Trophoblast cell (in vitro differentiated cells and primary cell): Measurements from ENCODE around the gene GRB14.

Experiments used
- DNase-seq, 2 donors: peaks; one replicate each; pipeline ENCODE4 v3.0.0-alpha.2; 2016
- H2AFZ ChIP-seq: 2 replicates; pipeline ENCODE4 v1.6.1; 2013; ENCODE audit warnings: low read length, moderate library complexity, mild to moderate bottlenecking; ENCODE audit not compliant: insufficient read depth, poor library complexity
- H2AK5ac ChIP-seq: 2 replicates; pipeline ENCODE4 v1.6.1; 2013; ENCODE audit warnings: mild to moderate bottlenecking, low read length
- H2BK120ac ChIP-seq: 2 replicates; pipeline ENCODE4 v1.6.1; 2013; ENCODE audit warnings: low read length, mild to moderate bottlenecking, moderate library complexity; ENCODE audit not compliant: insufficient read depth, poor library complexity
- H2BK12ac ChIP-seq: 2 replicates; pipeline ENCODE4 v1.6.1; 2013; ENCODE audit warnings: mild to moderate bottlenecking, low read length, moderate library complexity
- H2BK5ac ChIP-seq: 2 replicates; pipeline ENCODE4 v1.6.1; 2013; ENCODE audit warnings: low read length, low read depth, moderate library complexity, mild to moderate bottlenecking; ENCODE audit not compliant: poor library complexity
- H3K14ac ChIP-seq: 2 replicates; pipeline ENCODE4 v1.6.1; 2013; ENCODE audit warnings: mild to moderate bottlenecking, low read length
- H3K18ac ChIP-seq: 2 replicates; pipeline ENCODE4 v1.6.1; 2013; ENCODE audit warnings: mild to moderate bottlenecking, low read length
- H3K23ac ChIP-seq: 2 replicates; pipeline ENCODE4 v1.6.1; 2013; ENCODE audit warnings: low read length
- H3K27ac ChIP-seq: 2 replicates; pipeline ENCODE4 v1.5.1; 2013; ENCODE audit warnings: low read depth, mild to moderate bottlenecking, inconsistent platforms, low read length, moderate library complexity
- H3K27me3 ChIP-seq: 2 replicates; pipeline ENCODE4 v1.6.1; 2013; ENCODE audit warnings: inconsistent platforms, mild to moderate bottlenecking, low read length, moderate library complexity; ENCODE audit not compliant: insufficient read depth
- H3K36me3 ChIP-seq, 2 experiments: 1 replicate in 1 of 2; 2 replicates in 1 of 2; pipeline ENCODE4 v1.6.1; 2013; ENCODE audit warnings: low read length in 2 of 2, mild to moderate bottlenecking in 2 of 2, moderate library complexity in 1 of 2; ENCODE audit not compliant: insufficient read depth in 2 of 2, control insufficient read depth in 1 of 2
- H3K4ac ChIP-seq: 2 replicates; pipeline ENCODE4 v1.6.1; 2013; ENCODE audit warnings: low read depth, mild to moderate bottlenecking, low read length, moderate library complexity
- H3K4me1 ChIP-seq, 2 experiments: 1 replicate in 1 of 2; 2 replicates in 1 of 2; pipeline ENCODE4 v1.6.1; 2013; ENCODE audit warnings: low read length in 2 of 2, mild to moderate bottlenecking in 2 of 2, moderate library complexity in 1 of 2; ENCODE audit not compliant: insufficient read depth in 2 of 2, control insufficient read depth in 1 of 2
- H3K4me2 ChIP-seq: 2 replicates; pipeline ENCODE4 v1.6.1; 2013; ENCODE audit warnings: inconsistent platforms, mild to moderate bottlenecking, low read length, moderate library complexity
- H3K4me3 ChIP-seq: 2 replicates; pipeline ENCODE4 v1.5.1; 2013; ENCODE audit warnings: mild to moderate bottlenecking, low read depth, low read length, inconsistent platforms
- H3K79me1 ChIP-seq: one replicate; pipeline ENCODE4 v1.6.1; 2013; ENCODE audit warnings: low read length
- H3K79me2 ChIP-seq: 2 replicates; pipeline ENCODE4 v1.6.1; 2013; ENCODE audit warnings: low read length, mild to moderate bottlenecking; ENCODE audit not compliant: control insufficient read depth, insufficient read depth, poor library complexity
- H3K9ac ChIP-seq: 2 replicates; pipeline ENCODE4 v1.6.1; 2013; ENCODE audit warnings: mild to moderate bottlenecking, low read length
- H3K9me3 ChIP-seq: 2 replicates; pipeline ENCODE4 v1.6.1; 2013; ENCODE audit warnings: low read depth, mild to moderate bottlenecking, control low read depth, inconsistent platforms, low read length; ENCODE audit not compliant: insufficient read depth
- H4K12ac ChIP-seq: 2 replicates; pipeline ENCODE4 v1.6.1; 2013; ENCODE audit warnings: low read depth, mild to moderate bottlenecking, low read length, moderate library complexity
- H4K8ac ChIP-seq: 2 replicates; pipeline ENCODE4 v1.6.1; 2013; ENCODE audit warnings: low read depth, mild to moderate bottlenecking, low read length, moderate library complexity
- H4K91ac ChIP-seq: one replicate; pipeline ENCODE4 v1.6.1; 2013; ENCODE audit warnings: low read depth, mild to moderate bottlenecking, low read length, moderate library complexity
- WGBS: extraction: QIAGEN DNeasy Blood & Tissue Kit; methylation state at CpG from one replicate; pipeline ENCODE4 v1.1.7; 2013; ENCODE audit warnings: missing lambda C conversion rate; ENCODE audit not compliant: insufficient read length, insufficient coverage; ENCODE audit errors: extremely low coverage; 5-methylcytosine and 5-hydroxymethylcytosine counted together

Gene GRB14

GRCh38 chr2:164530464-164530863 is 90.8 kb downstream of the GRB14 start:
- no peak overlapping the region for H4K91ac ChIP-seq
- DNase-seq = no peak
- no peaks in the 10 kb centered on the region for H3K9me3 ChIP-seq
- H3K9ac ChIP-seq = no peak overlapping the region
- H3K18ac ChIP-seq = no peak overlapping the region
- WGBS = no CpG with 5 or more reads among the region's 1 CpG
- no peaks in the 10 kb centered on the region for H3K79me2 ChIP-seq
- H3K36me3 ChIP-seq = no peaks in the 10 kb centered on the region
- H3K23ac ChIP-seq = no peak overlapping the region
- H3K14ac ChIP-seq = no peak overlapping the region
- H3K4me3 ChIP-seq = no peak overlapping the region
- no peak overlapping the region for H3K27ac ChIP-seq
- no peaks in the 10 kb centered on the region for H3K4me1 ChIP-seq
- H3K27me3 ChIP-seq = no peaks in the 10 kb centered on the region
- no peak overlapping the region for H3K4ac ChIP-seq
- H2AK5ac ChIP-seq = no peak overlapping the region
- no peak overlapping the region for H3K4me2 ChIP-seq
- no peak overlapping the region for H2BK120ac ChIP-seq
- no peak overlapping the region for H2BK5ac ChIP-seq
- H2BK12ac ChIP-seq = no peak overlapping the region
- H4K8ac ChIP-seq = no peak overlapping the region
- H4K12ac ChIP-seq = no peak overlapping the region
- no peaks in the 10 kb centered on the region for H3K79me1 ChIP-seq
- no peak overlapping the region for H2AFZ ChIP-seq

- Histone ChIP-seq H3K9ac (no peak overlapping the region), H4K8ac (no peak overlapping the region), H3K27ac (no peak overlapping the region), H3K9me3 (no peaks in the 10 kb centered on the region), H2BK120ac (no peak overlapping the region), H3K4me1 (no peaks in the 10 kb centered on the region), H3K4ac (no peak overlapping the region), H2AK5ac (no peak overlapping the region), H3K4me2 (no peak overlapping the region), H3K23ac (no peak overlapping the region), H3K4me3 (no peak overlapping the region), H2BK12ac (no peak overlapping the region), H3K14ac (no peak overlapping the region), H3K27me3 (no peaks in the 10 kb centered on the region), H3K36me3 (no peaks in the 10 kb centered on the region), H2BK5ac (no peak overlapping the region), H2AFZ (no peak overlapping the region), H3K79me2 (no peaks in the 10 kb centered on the region), H3K79me1 (no peaks in the 10 kb centered on the region), H4K91ac (no peak overlapping the region), H4K12ac (no peak overlapping the region), H3K18ac (no peak overlapping the region)
- DNase-seq = no peak
- WGBS = no CpG with 5 or more reads among the region's 1 CpG
These were observed 97.6 kb downstream of the GRB14 start for GRCh38 chr2:164523726-164524125.

GRCh38 chr2:164523009-164523408 is 98.3 kb downstream of the GRB14 start:
- Histone ChIP-seq H2BK5ac (no peak overlapping the region), H2AFZ (no peak overlapping the region)
- DNase-seq = no peak

GRCh38 chr2:164522561-164522981 is 98.7 kb downstream of the GRB14 start:
- no CpG with 5 or more reads among the region's 3 CpGs for WGBS
- DNase-seq = no peak
- H3K23ac ChIP-seq = no peak overlapping the region
- H3K9ac ChIP-seq = no peak overlapping the region
- H3K79me2 ChIP-seq = no peaks in the 10 kb centered on the region
- no peak overlapping the region for H3K27ac ChIP-seq
- H3K18ac ChIP-seq = no peak overlapping the region
- no peaks in the 10 kb centered on the region for H3K9me3 ChIP-seq
- no peak overlapping the region for H4K91ac ChIP-seq
- no peak overlapping the region for H3K4me2 ChIP-seq
- no peak overlapping the region for H4K8ac ChIP-seq
- H2AK5ac ChIP-seq = no peak overlapping the region
- no peaks in the 10 kb centered on the region for H3K4me1 ChIP-seq
- H2BK5ac ChIP-seq = no peak overlapping the region
- no peak overlapping the region for H4K12ac ChIP-seq
- no peaks in the 10 kb centered on the region for H3K27me3 ChIP-seq
- no peak overlapping the region for H3K14ac ChIP-seq
- H3K79me1 ChIP-seq = no peaks in the 10 kb centered on the region
- no peak overlapping the region for H2BK120ac ChIP-seq
- no peak overlapping the region for H3K4ac ChIP-seq
- H3K36me3 ChIP-seq = no peaks in the 10 kb centered on the region
- H3K4me3 ChIP-seq = no peak overlapping the region
- no peak overlapping the region for H2BK12ac ChIP-seq
- H2AFZ ChIP-seq = no peak overlapping the region

More at GRCh38 chr2:164523009-164523408, 98.3 kb downstream of the GRB14 start:
- WGBS = no CpG with 5 or more reads among the region's 3 CpGs
- H2AK5ac ChIP-seq = no peak overlapping the region
- H3K4me3 ChIP-seq = no peak overlapping the region
- no peak overlapping the region for H4K91ac ChIP-seq
- no peaks in the 10 kb centered on the region for H3K36me3 ChIP-seq
- H3K27ac ChIP-seq = no peak overlapping the region
- H3K4me1 ChIP-seq = no peaks in the 10 kb centered on the region
- H3K4ac ChIP-seq = no peak overlapping the region
- no peaks in the 10 kb centered on the region for H3K79me1 ChIP-seq
- H3K9ac ChIP-seq = no peak overlapping the region
- no peak overlapping the region for H3K18ac ChIP-seq
- no peak overlapping the region for H3K14ac ChIP-seq
- no peak overlapping the region for H4K12ac ChIP-seq
- H3K4me2 ChIP-seq = no peak overlapping the region
- no peak overlapping the region for H3K23ac ChIP-seq
- H4K8ac ChIP-seq = no peak overlapping the region
- no peak overlapping the region for H2BK120ac ChIP-seq
- no peaks in the 10 kb centered on the region for H3K9me3 ChIP-seq
- H2BK12ac ChIP-seq = no peak overlapping the region
- no peaks in the 10 kb centered on the region for H3K79me2 ChIP-seq
- H3K27me3 ChIP-seq = no peaks in the 10 kb centered on the region
